ENCODE measurements around the gene GMDS.

The GMDS gene

GRCh38 chr6:1715336-1715735, 530.1 kb downstream of the GMDS start:
- DNase-seq = no peak
- H3K4me3 ChIP-seq (ENCODE audit: low read depth, low read length) = no peak overlapping the region

DNA sequence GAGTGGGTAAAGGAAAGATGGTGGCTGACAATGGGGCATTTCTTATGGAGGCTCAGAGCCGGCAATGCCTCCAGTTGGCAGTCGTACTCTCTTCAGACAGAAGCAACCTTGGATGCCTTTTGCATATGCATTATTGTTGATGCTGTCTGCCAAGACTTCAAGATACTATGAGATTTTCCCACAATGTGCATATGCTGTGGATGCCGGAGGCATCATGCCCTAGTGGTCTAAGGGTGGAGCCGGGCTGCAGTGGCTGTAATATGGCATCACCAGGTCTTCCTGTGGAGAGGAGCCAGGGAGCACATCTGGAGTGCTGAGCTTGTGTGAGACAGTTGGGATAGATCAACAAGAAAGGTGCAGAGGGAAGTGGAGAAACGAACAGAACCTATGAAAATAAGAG, 530.8 kb downstream of the GMDS start:
- Histone ChIP-seq H3K4me1 (peaks cover 4% of the 10 kb centered on the region; the same call in 1 of the 2 replicates), H3K9me3 (no peaks in the 10 kb centered on the region), H3K4me3 (ENCODE audit: low read depth, low read length) (no peak overlapping the region), H3K36me3 (no peaks in the 10 kb centered on the region), H3K27me3 (no peaks in the 10 kb centered on the region)
- TF ChIP-seq, protein P1, sequence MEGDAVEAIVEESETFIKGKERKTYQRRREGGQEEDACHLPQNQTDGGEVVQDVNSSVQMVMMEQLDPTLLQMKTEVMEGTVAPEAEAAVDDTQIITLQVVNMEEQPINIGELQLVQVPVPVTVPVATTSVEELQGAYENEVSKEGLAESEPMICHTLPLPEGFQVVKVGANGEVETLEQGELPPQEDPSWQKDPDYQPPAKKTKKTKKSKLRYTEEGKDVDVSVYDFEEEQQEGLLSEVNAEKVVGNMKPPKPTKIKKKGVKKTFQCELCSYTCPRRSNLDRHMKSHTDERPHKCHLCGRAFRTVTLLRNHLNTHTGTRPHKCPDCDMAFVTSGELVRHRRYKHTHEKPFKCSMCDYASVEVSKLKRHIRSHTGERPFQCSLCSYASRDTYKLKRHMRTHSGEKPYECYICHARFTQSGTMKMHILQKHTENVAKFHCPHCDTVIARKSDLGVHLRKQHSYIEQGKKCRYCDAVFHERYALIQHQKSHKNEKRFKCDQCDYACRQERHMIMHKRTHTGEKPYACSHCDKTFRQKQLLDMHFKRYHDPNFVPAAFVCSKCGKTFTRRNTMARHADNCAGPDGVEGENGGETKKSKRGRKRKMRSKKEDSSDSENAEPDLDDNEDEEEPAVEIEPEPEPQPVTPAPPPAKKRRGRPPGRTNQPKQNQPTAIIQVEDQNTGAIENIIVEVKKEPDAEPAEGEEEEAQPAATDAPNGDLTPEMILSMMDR (IDR thresholded peaks at IDR 0.05; ENCODE audit: low read depth, low read length) = no peak
- no peak for DNase-seq

More at GRCh38 chr6:1715336-1715735, 530.1 kb downstream of the GMDS start:
- H3K27me3 ChIP-seq = no peaks in the 10 kb centered on the region
- H3K36me3 ChIP-seq = no peaks in the 10 kb centered on the region
- no peaks in the 10 kb centered on the region for H3K9me3 ChIP-seq
- H3K4me1 ChIP-seq = peaks cover 8% of the 10 kb centered on the region
- TF ChIP-seq, protein P1 (IDR thresholded peaks at IDR 0.05; ENCODE audit: low read depth, low read length) = no peak

GRCh38 chr6:1713016-1713600, 532.3 kb downstream of the GMDS start:
- Histone ChIP-seq H3K4me1 (peaks cover 4% of the 10 kb centered on the region; the same call in 1 of the 2 replicates), H3K9me3 (no peaks in the 10 kb centered on the region), H3K27me3 (no peaks in the 10 kb centered on the region), H3K4me3 (ENCODE audit: low read depth, low read length) (no peak overlapping the region), H3K36me3 (no peaks in the 10 kb centered on the region)
- no peak for DNase-seq
- TF ChIP-seq, protein P1 (IDR thresholded peaks at IDR 0.05; ENCODE audit: low read depth, low read length) = no peak

DNA sequence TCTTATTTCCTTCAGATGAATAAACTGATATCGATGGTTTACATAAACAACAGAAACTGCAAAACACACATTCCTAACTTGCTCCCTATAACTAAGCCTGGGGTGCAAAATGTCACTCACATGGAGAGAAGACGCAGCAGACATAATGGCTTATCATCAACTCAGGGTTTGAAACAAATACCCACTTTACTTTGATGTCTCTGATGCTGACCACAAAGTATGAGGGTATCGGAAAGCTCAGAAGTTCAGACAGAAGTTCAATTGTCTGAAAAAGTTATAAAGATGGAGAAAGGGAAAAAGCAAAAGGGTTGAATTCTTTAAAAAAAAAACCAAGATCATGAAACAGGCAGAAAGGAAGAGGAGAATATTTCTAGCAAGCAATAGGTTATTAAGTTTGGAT, 533.0 kb downstream of the GMDS start:
- no peak overlapping the region for H3K4me3 ChIP-seq (ENCODE audit: low read depth, low read length)
- H3K9me3 ChIP-seq = no peaks in the 10 kb centered on the region
- no peaks in the 10 kb centered on the region for H3K27me3 ChIP-seq
- TF ChIP-seq, protein P1 (IDR thresholded peaks at IDR 0.05; ENCODE audit: low read depth, low read length) = no peak
- no peak for DNase-seq
- no peaks in the 10 kb centered on the region for H3K36me3 ChIP-seq
- peaks cover 4% of the 10 kb centered on the region; the same call in 1 of the 2 replicates for H3K4me1 ChIP-seq

DNA sequence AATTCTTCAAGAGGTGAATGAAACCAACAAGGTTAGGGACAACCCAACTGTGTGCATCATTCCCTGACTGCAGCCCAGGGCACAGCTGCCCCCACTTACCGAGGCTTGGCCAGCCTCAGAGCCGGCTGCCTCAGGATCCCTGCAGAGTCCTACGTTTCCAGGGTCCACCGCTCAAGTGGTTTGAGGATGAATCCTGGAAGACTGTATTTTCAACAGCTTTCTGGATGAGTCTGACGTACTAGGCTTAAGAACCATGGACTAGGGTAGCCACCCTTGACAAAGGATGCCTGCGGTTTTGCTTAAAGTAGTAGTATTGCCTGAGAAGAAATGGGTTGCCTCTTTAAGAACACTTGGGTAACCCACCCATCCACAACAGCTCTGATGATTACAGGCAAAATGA, 534.3 kb downstream of the GMDS start:
- Histone ChIP-seq H3K9me3 (no peaks in the 10 kb centered on the region), H3K36me3 (no peaks in the 10 kb centered on the region), H3K4me1 (no peaks in the 10 kb centered on the region), H3K27me3 (no peaks in the 10 kb centered on the region), H3K4me3 (ENCODE audit: low read depth, low read length) (no peak overlapping the region)
- TF ChIP-seq, protein P1 (IDR thresholded peaks at IDR 0.05; ENCODE audit: low read depth, low read length) = no peak
- no peak for DNase-seq

DNA sequence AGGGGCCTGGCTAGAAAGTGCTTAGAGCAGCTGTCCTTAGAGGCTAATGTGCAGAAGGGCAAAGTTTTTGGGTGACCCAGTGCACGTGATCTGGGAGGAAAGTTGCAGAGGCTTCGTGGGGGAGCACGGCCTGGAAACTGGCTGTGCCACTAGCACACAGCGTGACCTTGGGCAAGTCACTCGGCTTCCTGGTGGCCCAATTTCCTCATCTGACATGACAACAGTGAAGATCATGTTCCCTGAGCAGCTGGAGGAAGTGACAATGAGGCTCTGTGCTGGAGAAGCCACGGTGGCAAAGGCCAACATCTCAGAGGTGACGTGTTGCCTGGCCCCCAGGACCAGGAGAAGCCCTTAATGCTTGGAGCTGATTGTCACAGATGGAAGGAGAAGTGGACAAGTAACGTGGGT, 536.2 kb downstream of the GMDS start:
- TF ChIP-seq, protein P1 (IDR thresholded peaks at IDR 0.05; ENCODE audit: low read depth, low read length) = no peak
- Histone ChIP-seq H3K4me1 (no peaks in the 10 kb centered on the region), H3K27me3 (no peaks in the 10 kb centered on the region), H3K36me3 (no peaks in the 10 kb centered on the region), H3K4me3 (ENCODE audit: low read depth, low read length) (no peak overlapping the region), H3K9me3 (no peaks in the 10 kb centered on the region)
- DNase-seq = no peak
